OCI-LY1 (cell line): ENCODE results near the gene UTP4.
A peak's percentile ranks its signal among the peaks of the same experiment; 100 is the strongest.
"Not testable (repeated sequence)": the region's sequence is repeated elsewhere in the genome, so short reads cannot be mapped to it uniquely, and the experiment has no call there.

Experiments used
- H2AFZ ChIP-seq: fragments of 200-600 bp; sonication (generic), shearing (Covaris generic); 2 replicates; pipeline ENCODE4 v1.6.0; 2014; ENCODE audit warnings: antibody characterized with exemption, mild to moderate bottlenecking, low read length
- H3F3A ChIP-seq: fragments of 200-600 bp; sonication (generic), shearing (Covaris generic); 2 replicates; pipeline ENCODE4 v1.6.0; 2014; ENCODE audit warnings: mild to moderate bottlenecking, antibody characterized with exemption, low read length, moderate library complexity; ENCODE audit not compliant: insufficient read depth
- H3K27ac ChIP-seq: fragments of 200-600 bp; sonication (generic); 2 replicates; pipeline ENCODE4 v1.5.1; 2014; ENCODE audit warnings: low read length, mixed run types, mild to moderate bottlenecking, low read depth; ENCODE audit not compliant: poor library complexity, severe bottlenecking
- H3K27me3 ChIP-seq: fragments of 200-600 bp; sonication (generic); 2 replicates; pipeline ENCODE4 v1.6.0; 2014; ENCODE audit warnings: antibody characterized with exemption, mild to moderate bottlenecking, low read length, moderate library complexity; ENCODE audit not compliant: insufficient read depth
- H3K36me3 ChIP-seq: fragments of 200-600 bp; sonication (generic); 2 replicates; pipeline ENCODE4 v1.6.1; 2014; ENCODE audit warnings: mild to moderate bottlenecking, antibody characterized with exemption, low read length, moderate library complexity, mixed read lengths; ENCODE audit not compliant: insufficient read depth
- H3K4me1 ChIP-seq: fragments of 200-600 bp; sonication (generic); 2 replicates; pipeline ENCODE4 v1.5.1; 2014; ENCODE audit warnings: mild to moderate bottlenecking, low read length, moderate library complexity; ENCODE audit not compliant: insufficient read depth, severe bottlenecking
- H3K4me2 ChIP-seq: fragments of 200-600 bp; sonication (generic), shearing (Covaris generic); 2 replicates; pipeline ENCODE4 v1.6.1; 2014; ENCODE audit warnings: low read length
- H3K4me3 ChIP-seq: fragments of 200-600 bp; sonication (generic); 2 replicates; pipeline ENCODE4 v1.5.1; 2014; ENCODE audit warnings: low read length, low read depth, mild to moderate bottlenecking, mixed read lengths; ENCODE audit not compliant: poor library complexity, severe bottlenecking
- H3K79me2 ChIP-seq: fragments of 200-600 bp; shearing (Covaris generic); 2 replicates; pipeline ENCODE4 v1.6.1; 2016; ENCODE audit warnings: mixed run types, low read length, mixed read lengths; ENCODE audit not compliant: insufficient read depth
- H3K9ac ChIP-seq: fragments of 200-600 bp; sonication (generic), shearing (Covaris generic); 2 replicates; pipeline ENCODE4 v1.6.1; 2014; ENCODE audit warnings: mild to moderate bottlenecking, low read length, mixed read lengths
- H3K9me2 ChIP-seq: fragments of 200-600 bp; sonication (generic), shearing (Covaris generic); 2 replicates; pipeline ENCODE4 v1.6.1; 2014; ENCODE audit warnings: low read depth, mild to moderate bottlenecking, low read length, mixed read lengths
- H3K9me3 ChIP-seq: fragments of 200-600 bp; shearing (Covaris generic); 2 replicates; pipeline ENCODE4 v1.6.1; 2014; ENCODE audit warnings: low read length, mixed read lengths
- H4K20me1 ChIP-seq: fragments of 200-600 bp; sonication (generic), shearing (Covaris generic); 2 replicates; pipeline ENCODE4 v1.6.0; 2016; ENCODE audit warnings: mild to moderate bottlenecking, low read length; ENCODE audit not compliant: insufficient read depth
- EZH2 ChIP-seq: fragments of 200-600 bp; sonication (generic), shearing (Covaris generic); IDR thresholded peaks from 2 replicates; pipeline ENCODE4 v1.8.0; 2017; ENCODE audit warnings: borderline replicate concordance, mixed run types, mild to moderate bottlenecking, antibody characterized with exemption, low read length, moderate library complexity, mixed read lengths
- TF ChIP-seq, protein P1 (sequence below): fragments of 200-600 bp; sonication (generic), shearing (Covaris generic); IDR thresholded peaks from 2 replicates; pipeline ENCODE4 v1.5.1; 2017; ENCODE audit warnings: mild to moderate bottlenecking, antibody characterized with exemption, low read length, moderate library complexity, mixed read lengths

UTP4 gene

DNA sequence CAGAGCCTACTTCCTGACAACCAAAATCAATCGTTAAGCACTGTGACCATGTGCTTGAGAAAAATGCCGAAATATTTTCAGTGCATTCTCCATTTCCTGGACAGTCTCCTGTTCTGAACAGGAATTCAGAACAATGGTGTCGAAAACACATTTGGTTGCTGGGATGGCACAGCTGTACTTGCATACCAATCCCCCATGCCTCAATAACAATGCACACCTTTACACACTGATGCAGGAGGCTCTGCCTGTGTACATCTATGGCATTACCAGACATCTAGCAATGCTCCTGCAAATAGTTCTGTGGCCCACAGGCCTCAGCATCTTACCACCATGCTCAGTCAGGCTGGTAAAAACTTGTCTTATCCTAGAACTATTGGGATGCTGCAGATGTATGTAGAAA is 6.2 kb upstream of the UTP4 start:
- Histone ChIP-seq H3K27me3 (no peaks in the 10 kb centered on the region), H3F3A (peaks cover 7% of the 10 kb centered on the region; the same call in 1 of the 2 replicates), H3K4me3 (no peak overlapping the region), H3K9me3 (no peaks in the 10 kb centered on the region), H3K79me2 (peaks cover 31% of the 10 kb centered on the region), H3K27ac (no peak overlapping the region), H3K4me1 (peaks cover 10% of the 10 kb centered on the region), H2AFZ (no peak overlapping the region), H3K4me2 (no peak overlapping the region), H3K9ac (no peak overlapping the region), H3K9me2 (no peaks in the 10 kb centered on the region), H3K36me3 (peaks cover 15% of the 10 kb centered on the region), H4K20me1 (no peaks in the 10 kb centered on the region)
- TF ChIP-seq EZH2, result no peak

DNA sequence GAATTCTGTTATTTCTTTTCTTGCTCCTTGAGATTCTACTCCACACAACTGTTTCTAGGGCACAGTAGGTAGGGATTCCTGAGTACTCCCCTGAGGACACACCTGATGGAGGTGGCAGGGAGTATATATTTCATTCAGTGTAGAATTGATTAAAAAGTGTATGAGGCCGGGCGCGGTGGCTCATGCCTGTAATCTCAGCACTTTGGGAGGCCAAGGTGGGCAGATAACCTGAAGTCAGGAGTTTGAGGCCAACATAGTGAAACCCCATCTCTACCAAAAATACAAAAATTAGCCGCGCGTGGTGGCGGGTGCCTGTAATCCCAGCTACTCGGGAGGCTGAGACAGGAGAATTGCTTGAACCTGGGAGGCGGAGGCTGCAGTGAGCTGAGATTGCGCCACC is 5.6 kb upstream of the UTP4 start:
- not testable (repeated sequence) for H3K27me3 ChIP-seq, H3K4me2 ChIP-seq, H3K9ac ChIP-seq, H3K9me2 ChIP-seq, H3K9me3 ChIP-seq, H4K20me1 ChIP-seq, H3K27ac ChIP-seq, H2AFZ ChIP-seq, H3F3A ChIP-seq, H3K4me1 ChIP-seq, H3K4me3 ChIP-seq
- peaks cover 13% of the 10 kb centered on the region for H3K36me3 ChIP-seq
- peaks cover 34% of the 10 kb centered on the region for H3K79me2 ChIP-seq

GRCh38 chr16:69127966-69128510 is 4.4 kb upstream of the UTP4 start:
- no peaks in the 10 kb centered on the region for H3K9me2 ChIP-seq
- H3K9me3 ChIP-seq, result no peaks in the 10 kb centered on the region
- H3K36me3 ChIP-seq, result peaks cover 9% of the 10 kb centered on the region
- H3K4me2 ChIP-seq, result no peak overlapping the region
- H3K27ac ChIP-seq, result no peak overlapping the region
- TF ChIP-seq, protein P1, sequence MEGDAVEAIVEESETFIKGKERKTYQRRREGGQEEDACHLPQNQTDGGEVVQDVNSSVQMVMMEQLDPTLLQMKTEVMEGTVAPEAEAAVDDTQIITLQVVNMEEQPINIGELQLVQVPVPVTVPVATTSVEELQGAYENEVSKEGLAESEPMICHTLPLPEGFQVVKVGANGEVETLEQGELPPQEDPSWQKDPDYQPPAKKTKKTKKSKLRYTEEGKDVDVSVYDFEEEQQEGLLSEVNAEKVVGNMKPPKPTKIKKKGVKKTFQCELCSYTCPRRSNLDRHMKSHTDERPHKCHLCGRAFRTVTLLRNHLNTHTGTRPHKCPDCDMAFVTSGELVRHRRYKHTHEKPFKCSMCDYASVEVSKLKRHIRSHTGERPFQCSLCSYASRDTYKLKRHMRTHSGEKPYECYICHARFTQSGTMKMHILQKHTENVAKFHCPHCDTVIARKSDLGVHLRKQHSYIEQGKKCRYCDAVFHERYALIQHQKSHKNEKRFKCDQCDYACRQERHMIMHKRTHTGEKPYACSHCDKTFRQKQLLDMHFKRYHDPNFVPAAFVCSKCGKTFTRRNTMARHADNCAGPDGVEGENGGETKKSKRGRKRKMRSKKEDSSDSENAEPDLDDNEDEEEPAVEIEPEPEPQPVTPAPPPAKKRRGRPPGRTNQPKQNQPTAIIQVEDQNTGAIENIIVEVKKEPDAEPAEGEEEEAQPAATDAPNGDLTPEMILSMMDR, result no peak
- no peak for TF ChIP-seq EZH2
- H4K20me1 ChIP-seq, result no peaks in the 10 kb centered on the region
- no peak overlapping the region for H3K9ac ChIP-seq
- peaks cover 40% of the 10 kb centered on the region for H3K79me2 ChIP-seq
- no peak overlapping the region for H2AFZ ChIP-seq
- peaks cover 10% of the 10 kb centered on the region for H3K4me1 ChIP-seq
- peaks cover 7% of the 10 kb centered on the region; the same call in 1 of the 2 replicates for H3F3A ChIP-seq
- H3K27me3 ChIP-seq, result no peaks in the 10 kb centered on the region
- no peak overlapping the region for H3K4me3 ChIP-seq

DNA sequence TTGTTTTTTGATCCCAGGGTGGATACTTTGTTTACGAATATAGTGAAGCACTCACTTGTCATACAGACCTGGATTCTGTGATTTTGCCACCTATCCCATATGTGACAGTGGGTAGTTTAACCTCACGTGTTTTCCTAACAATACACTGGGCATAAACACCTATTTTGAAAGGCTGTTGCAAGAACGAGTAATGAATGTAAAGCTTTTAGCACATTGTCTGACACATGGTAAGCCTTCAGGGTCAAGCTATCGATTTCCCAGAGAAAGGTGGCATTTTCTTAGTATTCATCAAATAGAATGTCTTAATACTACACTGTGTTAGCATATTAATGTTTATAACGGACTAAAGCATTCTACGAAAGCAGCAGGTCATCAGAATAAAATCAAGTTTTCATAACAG is 2.0 kb upstream of the UTP4 start:
- H3K4me1 ChIP-seq, result peaks cover 27% of the 10 kb centered on the region
- no peaks in the 10 kb centered on the region for H3K9me3 ChIP-seq
- peaks cover 5% of the 10 kb centered on the region; the same call in 1 of the 2 replicates for H3F3A ChIP-seq
- H3K36me3 ChIP-seq, result peaks cover 26% of the 10 kb centered on the region; the same call in 1 of the 2 replicates
- peaks cover 59% of the 10 kb centered on the region for H3K79me2 ChIP-seq
- TF ChIP-seq EZH2, result no peak
- TF ChIP-seq, protein P1, result no peak
- H3K9me2 ChIP-seq, result no peaks in the 10 kb centered on the region
- no peaks in the 10 kb centered on the region for H3K27me3 ChIP-seq
- peak overlapping the region; percentile 95 for H3K4me3 ChIP-seq
- peak overlapping the region; percentile 42 for H3K27ac ChIP-seq
- H3K4me2 ChIP-seq, result peak overlapping the region; percentile 90
- H2AFZ ChIP-seq, result no peak overlapping the region
- no peak overlapping the region; the same call in 1 of the 2 replicates for H3K9ac ChIP-seq
- no peaks in the 10 kb centered on the region for H4K20me1 ChIP-seq
